GM21717 (cell line): ENCODE data around the gene RESP18.

ENCODE experiments used
- ATAC-seq: cut with Tn5 transposase; IDR thresholded peaks from one replicate; pipeline ENCODE4 v1.9.1; 2021; ENCODE audit warnings: mild to moderate bottlenecking, moderate library complexity; ENCODE audit not compliant: unreplicated experiment

Gene RESP18

GRCh38 chr2:219332542-219332941, at the start of gene RESP18:
TSS of gene RESP18 (minus strand) at chr2:219332744.
- ATAC-seq, result no peak

- ATAC-seq, result no peak
Measured at GRCh38 chr2:219381448-219381847, 48.9 kb upstream of the RESP18 start.

- no peak for ATAC-seq
Measured at GRCh38 chr2:219380926-219381325, 48.4 kb upstream of the RESP18 start.

GRCh38 chr2:219378163-219378851, 45.8 kb upstream of the RESP18 start:
- no peak for ATAC-seq

- no peak for ATAC-seq
Measured at GRCh38 chr2:219369447-219369861, 36.9 kb upstream of the RESP18 start.

GRCh38 chr2:219368690-219369191, 36.2 kb upstream of the RESP18 start:
- no peak for ATAC-seq

GRCh38 chr2:219362524-219363164, 30.1 kb upstream of the RESP18 start:
- ATAC-seq, result peak; percentile 96

GRCh38 chr2:219362072-219362471, 29.5 kb upstream of the RESP18 start:
- ATAC-seq, result no peak

GRCh38 chr2:219358170-219359075, 25.9 kb upstream of the RESP18 start:
- no peak for ATAC-seq

GRCh38 chr2:219356834-219357233, 24.3 kb upstream of the RESP18 start:
- ATAC-seq, result no peak

- ATAC-seq, result no peak
Measured at GRCh38 chr2:219354582-219354981, 22.0 kb upstream of the RESP18 start.

- no peak for ATAC-seq
Measured at GRCh38 chr2:219353129-219353528, 20.6 kb upstream of the RESP18 start.

- ATAC-seq, result peak; percentile 58
Measured at GRCh38 chr2:219352448-219353023, 20.0 kb upstream of the RESP18 start.

- ATAC-seq, result no peak
Measured at GRCh38 chr2:219350710-219351221, 18.2 kb upstream of the RESP18 start.

- ATAC-seq, result no peak
Measured at GRCh38 chr2:219350215-219350614, 17.7 kb upstream of the RESP18 start.

- ATAC-seq, result no peak
Measured at GRCh38 chr2:219344751-219345430, 12.3 kb upstream of the RESP18 start.

- ATAC-seq, result no peak
Measured at GRCh38 chr2:219335373-219335786, 2.8 kb upstream of the RESP18 start.

GRCh38 chr2:219334076-219334475, 1.5 kb upstream of the RESP18 start:
- ATAC-seq, result no peak

GRCh38 chr2:219331560-219332213, 857 bp downstream of the RESP18 start:
- ATAC-seq, result no peak

GRCh38 chr2:219327719-219328118, 4.8 kb downstream of the RESP18 start:
- ATAC-seq, result no peak
